T follicular helper cell (primary cell): Measurements from ENCODE around the gene CSF3R.

Experiments
- DNase-seq: peaks from one replicate; pipeline ENCODE4 v3.0.0-alpha.2; 2020; ENCODE audit warnings: low read depth

CSF3R gene

GRCh38 chr1:36419569-36419968, 63.1 kb downstream of the CSF3R start:
- DNase-seq: no peak

GRCh38 chr1:36419140-36419539, 63.6 kb downstream of the CSF3R start:
- DNase-seq: no peak

- no peak for DNase-seq
Measured at GRCh38 chr1:36417931-36418330, 64.8 kb downstream of the CSF3R start.
